ENCODE results near the gene TMEM161B.
"Not testable (repeated sequence)": the region's sequence is repeated elsewhere in the genome, so short reads cannot be mapped to it uniquely, and the experiment has no call there.

TMEM161B gene

DNA sequence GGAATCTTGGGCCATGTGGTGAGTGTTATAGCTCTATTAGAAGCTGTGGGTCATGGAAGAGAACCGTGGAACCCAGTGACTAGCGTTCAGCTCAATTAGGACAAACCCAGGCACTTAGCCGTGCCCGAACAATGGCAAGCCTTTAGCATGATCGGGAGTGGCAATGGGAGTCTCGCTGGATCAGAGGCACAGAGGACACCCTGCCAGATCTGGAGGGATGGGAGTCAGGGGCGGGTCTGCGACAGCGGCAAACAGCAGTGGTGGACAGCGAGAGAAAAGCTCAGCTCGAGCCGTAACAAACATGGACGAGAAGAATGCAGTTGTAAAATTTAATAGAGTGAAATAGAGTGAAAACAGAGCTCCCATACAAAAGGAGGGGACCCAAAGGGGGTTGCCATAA is 91.2 kb downstream of the TMEM161B start:
- not testable (repeated sequence) for DNase-seq (ENCODE audit: low read depth)

- DNase-seq (ENCODE audit: low read depth): no peak
Measured at GRCh38 chr5:88172847-88173758, 95.5 kb downstream of the TMEM161B start.

GRCh38 chr5:88159591-88159990 is 109.1 kb downstream of the TMEM161B start:
- no peak for DNase-seq (ENCODE audit: low read depth)

- DNase-seq (ENCODE audit: low read depth): no peak
Measured at GRCh38 chr5:88158056-88158455, 110.6 kb downstream of the TMEM161B start.

- no peak for DNase-seq (ENCODE audit: low read depth)
Measured at GRCh38 chr5:88154891-88155290, 113.8 kb downstream of the TMEM161B start.

- no peak for DNase-seq (ENCODE audit: low read depth)
Measured at GRCh38 chr5:88150747-88151146, 117.9 kb downstream of the TMEM161B start.

- DNase-seq (ENCODE audit: low read depth): no peak
Measured at GRCh38 chr5:88145611-88146467, 122.8 kb downstream of the TMEM161B start.

DNA sequence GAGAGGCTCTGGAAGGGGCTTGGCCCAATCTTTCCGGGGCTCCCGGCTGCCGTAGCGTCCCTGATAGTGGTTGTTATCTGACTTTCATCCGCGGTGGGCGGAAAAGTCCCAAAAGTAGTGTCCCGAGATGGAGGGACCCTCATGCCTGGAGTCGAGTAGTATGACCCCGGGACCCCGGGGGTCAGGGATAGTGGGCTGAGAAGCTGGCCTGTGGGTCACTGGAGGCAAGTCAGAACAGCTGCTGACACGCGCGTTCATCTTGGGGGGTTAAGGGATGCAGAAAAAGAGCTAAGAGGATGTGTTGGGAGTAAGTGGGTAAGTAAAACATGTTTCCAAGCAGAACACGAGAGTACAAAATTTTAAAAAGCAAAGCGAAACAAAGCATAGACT is 123.4 kb downstream of the TMEM161B start:
- DNase-seq (ENCODE audit: low read depth): no peak

Data from non-pigmented ciliary epithelial cell (primary cell).